Glutamatergic neuron (in vitro differentiated cells): ENCODE measurements around the gene IL20RA. TPM values are rescaled to one million over a fixed set of nuclear protein-coding genes. Genes with fewer than 3 reads are reported as not detected.

ENCODE experiments used
- DNase-seq: peaks from one replicate; pipeline ENCODE4 v3.0.0; 2022
- H3K27ac Mint-ChIP-seq: one replicate; pipeline ENCODE4 v1.8.0; 2020; ENCODE audit warnings: mild to moderate bottlenecking, mixed read lengths, inconsistent platforms; ENCODE audit not compliant: unreplicated experiment
- H3K27me3 Mint-ChIP-seq: one replicate; pipeline ENCODE4 v1.8.0; 2020; ENCODE audit warnings: mild to moderate bottlenecking, moderate library complexity, mixed read lengths, inconsistent platforms; ENCODE audit not compliant: unreplicated experiment
- H3K36me3 Mint-ChIP-seq: one replicate; pipeline ENCODE4 v1.8.0; 2020; ENCODE audit warnings: mild to moderate bottlenecking, mixed read lengths, inconsistent platforms; ENCODE audit not compliant: unreplicated experiment
- H3K4me1 Mint-ChIP-seq: one replicate; pipeline ENCODE4 v1.8.0; 2020; ENCODE audit warnings: mild to moderate bottlenecking, low read depth, mixed read lengths, inconsistent platforms; ENCODE audit not compliant: unreplicated experiment
- H3K4me3 Mint-ChIP-seq: one replicate; pipeline ENCODE4 v1.8.0; 2020; ENCODE audit warnings: mild to moderate bottlenecking, mixed read lengths, inconsistent platforms; ENCODE audit not compliant: unreplicated experiment
- H3K9me3 Mint-ChIP-seq: one replicate; pipeline ENCODE4 v1.8.0; 2020; ENCODE audit warnings: mild to moderate bottlenecking, moderate library complexity, mixed read lengths, inconsistent platforms; ENCODE audit not compliant: unreplicated experiment
- total RNA-seq: library from RNA; stranded (reverse); fragmentation: NEBNext Ultra II Directional; extraction: Animal tissue kit (Norgen Biotek cat#: 25700); gene quantifications from one replicate; pipeline ENCODE4 v1.2.1, GENCODE V29; 2021; ENCODE audit not compliant: unreplicated experiment
- TF ChIP-seq, protein P1 (sequence below): fragments of 200-600 bp; sonication (generic); IDR thresholded peaks from one replicate; pipeline ENCODE4 v1.5.0; 2021; ENCODE audit not compliant: partially characterized antibody, unreplicated experiment

The IL20RA gene
- total RNA-seq, 1 donor from 2014 or later, result not detected

DNA sequence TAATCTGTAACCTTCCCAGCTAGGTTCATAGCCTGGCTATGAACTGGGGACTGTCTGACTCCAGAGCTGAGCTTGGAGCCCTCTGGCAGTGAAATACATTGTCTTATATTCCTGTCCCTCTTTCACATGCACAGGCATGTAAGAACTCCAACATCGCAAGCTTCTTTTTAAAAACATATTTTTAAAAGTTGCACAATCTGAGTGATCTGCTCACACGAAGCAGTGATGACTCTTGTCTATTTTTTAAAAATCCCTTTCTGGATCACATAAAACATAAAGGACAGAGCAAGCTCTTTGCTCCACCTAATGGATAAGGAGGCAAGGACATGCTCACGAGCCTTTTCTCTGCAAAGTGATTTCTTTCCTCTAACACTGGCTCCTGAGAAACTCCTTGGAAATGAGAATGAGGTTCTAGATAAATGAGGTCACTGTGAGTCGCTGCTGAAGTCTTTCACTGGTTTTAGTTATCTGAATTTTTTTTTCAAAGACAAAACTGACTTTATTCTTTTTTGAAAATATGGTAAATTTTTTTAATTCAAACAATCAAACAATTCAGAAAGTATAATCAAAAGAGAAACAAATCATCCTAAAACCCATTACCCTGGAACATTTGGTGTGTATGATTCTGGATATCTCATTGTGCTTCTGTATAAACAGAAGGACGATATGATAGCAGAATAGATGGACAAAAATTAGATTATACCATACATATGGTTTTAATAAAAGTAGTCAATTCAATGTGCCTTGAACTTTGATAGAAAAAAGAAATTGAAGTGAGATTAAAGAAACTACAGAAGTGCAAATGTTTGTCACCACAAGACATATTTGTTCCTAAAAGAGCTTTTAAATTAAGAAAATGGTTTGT lies 30.8 kb downstream of the IL20RA start:
- no peak for DNase-seq
- Mint-ChIP-seq H3K4me1 (peaks cover 4% of the 10 kb centered on the region), H3K4me3 (no peak overlapping the region), H3K27me3 (no peaks in the 10 kb centered on the region), H3K9me3 (no peaks in the 10 kb centered on the region), H3K27ac (no peak overlapping the region), H3K36me3 (no peaks in the 10 kb centered on the region)
- TF ChIP-seq, protein P1, sequence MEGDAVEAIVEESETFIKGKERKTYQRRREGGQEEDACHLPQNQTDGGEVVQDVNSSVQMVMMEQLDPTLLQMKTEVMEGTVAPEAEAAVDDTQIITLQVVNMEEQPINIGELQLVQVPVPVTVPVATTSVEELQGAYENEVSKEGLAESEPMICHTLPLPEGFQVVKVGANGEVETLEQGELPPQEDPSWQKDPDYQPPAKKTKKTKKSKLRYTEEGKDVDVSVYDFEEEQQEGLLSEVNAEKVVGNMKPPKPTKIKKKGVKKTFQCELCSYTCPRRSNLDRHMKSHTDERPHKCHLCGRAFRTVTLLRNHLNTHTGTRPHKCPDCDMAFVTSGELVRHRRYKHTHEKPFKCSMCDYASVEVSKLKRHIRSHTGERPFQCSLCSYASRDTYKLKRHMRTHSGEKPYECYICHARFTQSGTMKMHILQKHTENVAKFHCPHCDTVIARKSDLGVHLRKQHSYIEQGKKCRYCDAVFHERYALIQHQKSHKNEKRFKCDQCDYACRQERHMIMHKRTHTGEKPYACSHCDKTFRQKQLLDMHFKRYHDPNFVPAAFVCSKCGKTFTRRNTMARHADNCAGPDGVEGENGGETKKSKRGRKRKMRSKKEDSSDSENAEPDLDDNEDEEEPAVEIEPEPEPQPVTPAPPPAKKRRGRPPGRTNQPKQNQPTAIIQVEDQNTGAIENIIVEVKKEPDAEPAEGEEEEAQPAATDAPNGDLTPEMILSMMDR, result peak; percentile 18

DNA sequence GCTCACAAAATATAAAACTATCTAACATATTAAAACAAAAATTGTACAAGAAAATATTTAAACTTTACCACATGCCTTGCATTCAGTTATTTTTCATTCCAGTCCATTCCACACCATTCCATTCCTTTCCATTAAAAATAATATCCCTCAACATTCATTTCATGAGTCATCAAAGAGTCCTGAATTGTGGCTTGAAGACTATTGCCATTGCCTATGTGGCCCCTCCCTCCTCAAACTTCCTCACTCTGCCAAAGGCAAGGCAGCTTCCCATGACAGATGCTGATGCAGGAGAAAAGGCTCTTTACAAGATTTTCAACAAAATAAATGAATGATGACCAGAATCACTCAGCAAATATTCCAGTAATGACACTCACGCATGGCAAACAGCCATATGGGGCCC lies 31.7 kb downstream of the IL20RA start:
- Mint-ChIP-seq H3K27ac (no peak overlapping the region), H3K4me1 (peaks cover 4% of the 10 kb centered on the region), H3K4me3 (no peak overlapping the region), H3K36me3 (no peaks in the 10 kb centered on the region), H3K27me3 (no peaks in the 10 kb centered on the region), H3K9me3 (no peaks in the 10 kb centered on the region)
- TF ChIP-seq, protein P1, result no peak
- DNase-seq, result no peak

DNA sequence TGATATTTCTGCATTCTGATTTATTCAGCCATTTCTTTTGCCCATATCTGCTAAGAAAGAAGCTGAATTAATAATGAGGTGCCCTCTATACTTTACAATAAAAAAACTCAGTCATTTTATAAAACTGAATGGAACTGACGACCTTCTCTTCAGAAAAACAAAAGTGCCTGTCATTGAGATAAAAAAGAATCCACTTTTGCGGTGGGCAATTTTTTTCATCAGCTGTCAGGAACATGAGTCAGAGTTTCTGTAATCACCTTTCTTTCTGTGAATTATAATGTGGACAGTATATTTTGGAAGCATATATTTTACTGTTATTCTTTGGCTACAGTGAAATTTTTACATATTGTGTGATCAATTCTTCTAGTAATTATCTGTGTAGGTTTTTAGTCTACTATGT lies 33.4 kb downstream of the IL20RA start:
- Mint-ChIP-seq H3K4me3 (no peak overlapping the region), H3K27me3 (no peaks in the 10 kb centered on the region)

DNA sequence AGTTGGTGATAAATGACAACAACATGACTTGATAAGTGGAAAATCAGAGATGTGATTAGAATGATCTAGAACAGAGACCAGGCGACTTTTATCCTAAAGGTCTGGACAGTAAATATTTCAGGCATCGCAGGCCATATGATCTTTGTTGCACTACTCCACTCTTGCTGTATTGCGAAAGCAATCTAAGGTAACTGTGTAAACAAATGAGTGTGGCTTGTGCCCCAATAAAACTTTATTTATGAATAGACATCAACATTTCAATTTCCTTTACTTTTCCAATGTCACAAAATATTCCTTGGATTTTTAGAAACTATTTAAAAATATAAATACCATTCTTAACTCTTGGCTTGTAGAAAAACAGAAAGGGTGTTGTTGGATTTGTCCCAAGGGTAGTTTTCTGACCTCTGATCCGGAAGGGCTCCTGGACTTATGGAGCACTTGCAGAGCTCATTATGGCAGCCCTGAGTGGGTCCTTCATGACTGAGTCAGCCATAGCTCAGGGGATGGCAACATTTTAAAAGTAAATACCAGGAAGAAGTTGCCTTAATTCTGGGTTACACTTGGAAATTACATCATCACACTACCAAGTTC lies 34.5 kb downstream of the IL20RA start:
- Mint-ChIP-seq H3K4me3 (no peak overlapping the region), H3K27ac (no peak overlapping the region), H3K9me3 (no peaks in the 10 kb centered on the region), H3K27me3 (no peaks in the 10 kb centered on the region), H3K4me1 (peaks cover under 1% of the 10 kb centered on the region), H3K36me3 (no peaks in the 10 kb centered on the region)
- TF ChIP-seq, protein P1, result no peak
- DNase-seq, result no peak

More for the DNA sequence above, 33.4 kb downstream of the IL20RA start:
- Mint-ChIP-seq H3K36me3 (no peaks in the 10 kb centered on the region), H3K4me1 (peaks cover 4% of the 10 kb centered on the region), H3K9me3 (no peaks in the 10 kb centered on the region), H3K27ac (no peak overlapping the region)
- DNase-seq, result no peak
- TF ChIP-seq, protein P1, result no peak

DNA sequence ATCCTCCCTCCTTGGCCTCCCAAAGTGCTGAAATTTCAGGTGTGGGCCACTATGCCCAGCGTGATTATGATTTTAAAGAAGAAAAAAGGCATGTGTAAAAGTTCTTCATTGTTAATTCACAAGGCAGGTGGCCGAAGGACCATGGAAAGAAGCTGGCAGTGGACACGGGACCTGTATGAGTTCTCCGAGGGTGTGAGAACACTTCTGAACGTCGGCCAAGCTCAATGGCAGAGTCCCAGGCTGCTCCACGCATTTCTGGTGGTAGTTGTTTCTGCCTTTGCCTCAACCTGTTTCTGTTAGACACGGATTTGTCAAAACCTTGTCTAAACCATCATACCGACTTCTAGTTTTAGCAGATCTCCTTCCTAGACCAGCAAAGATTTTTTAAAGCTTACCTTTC lies 36.6 kb downstream of the IL20RA start:
- Mint-ChIP-seq H3K4me1 (no peaks in the 10 kb centered on the region), H3K4me3 (no peak overlapping the region), H3K36me3 (no peaks in the 10 kb centered on the region), H3K27ac (no peak overlapping the region), H3K27me3 (no peaks in the 10 kb centered on the region), H3K9me3 (no peaks in the 10 kb centered on the region)
- no peak for DNase-seq
- TF ChIP-seq, protein P1, result no peak
